K562 (cell line): ENCODE results near the gene NUCB2. TPM values are rescaled to one million over a fixed set of nuclear protein-coding genes. Genes with fewer than 3 reads are reported as not detected.
A peak's percentile ranks its signal among the peaks of the same experiment; 100 is the strongest.

Experiments
- COPS2 ChIP-seq: fragments of 450-650 bp; conservative IDR thresholded peaks from 2 replicates; pipeline ENCODE4 v1.6.1; 2016; ENCODE audit warnings: mild to moderate bottlenecking, moderate library complexity
- POLR2AphosphoS5 ChIP-seq: IDR thresholded peaks from 2 replicates; pipeline ENCODE4 v1.6.1; 2011; ENCODE audit warnings: mild to moderate bottlenecking, low read depth, low read length, moderate library complexity; ENCODE audit not compliant: control insufficient read depth, insufficient read depth
- ZKSCAN8 ChIP-seq: fragments of 200-800 bp; sonication (Bioruptor generic); IDR thresholded peaks from 2 replicates; pipeline ENCODE4 v1.6.1; 2016; ENCODE audit warnings: missing genetic modification characterization, missing compliant biosample characterization
- polyA plus RNA-seq, 8 experiments: library from polyadenylated mRNA; depleted of rRNA in 4 of 8; stranded (reverse) in 5 of 8; unstranded in 3 of 8; fragments of >200 nt; fragmentation: Nextera tagmentation in 2 of 8; fragmentation: Illumina TruSeq in 1 of 8; extraction: Ambion mirVana in 2 of 8; extraction: Trizol in 1 of 8; gene quantifications; 2 replicates each; pipeline versions ENCODE4 v1.2.1 to v1.2.3, GENCODE V29; 2011 to 2014; ENCODE audit warnings: inconsistent platforms in 1 of 8, missing spikeins in 1 of 8
- total RNA-seq, 7 experiments: library from RNA; depleted of rRNA in 6 of 7; stranded (reverse); fragments of >200 nt in 6 of 7; fragmentation: Illumina TruSeq in 2 of 7; extraction: Trizol in 2 of 7; gene quantifications; 2 replicates each; pipeline versions ENCODE4 v1.2.1 to v1.2.3, GENCODE V29; 2011 to 2021; ENCODE audit warnings: low replicate concordance in 1 of 7
- TF ChIP-seq, protein P1 (sequence below): sonication (generic); formaldehyde crosslinking; IDR thresholded peaks from 2 replicates; pipeline ENCODE4 v1.8.0; 2022; ENCODE audit warnings: mild to moderate bottlenecking, missing genetic modification reagents
- TF ChIP-seq, protein P2 (sequence below): fragments of 450-650 bp; formaldehyde crosslinking; IDR thresholded peaks from 2 replicates; pipeline ENCODE4 v1.4.0; 2020; ENCODE audit warnings: mild to moderate bottlenecking
- TF ChIP-seq, protein P3 (sequence below): fragments of 250-450 bp; sonication (Bioruptor Pico); IDR thresholded peaks from 2 replicates; pipeline ENCODE4 v1.8.0; 2022; ENCODE audit warnings: moderate library complexity, mild to moderate bottlenecking, inconsistent platforms
- TF ChIP-seq, protein P4 (sequence below): fragments of 450-650 bp; IDR thresholded peaks from 2 replicates; pipeline ENCODE4 v1.7.0; 2016; ENCODE audit warnings: borderline replicate concordance
- TF ChIP-seq, protein P5 (sequence below): fragments of 250-450 bp; sonication (Bioruptor Pico); IDR thresholded peaks from 2 replicates; pipeline ENCODE4 v1.4.0; 2020; ENCODE audit warnings: mild to moderate bottlenecking, moderate library complexity, borderline replicate concordance
- TF ChIP-seq, protein P6 (sequence below): fragments of 450-650 bp; IDR thresholded peaks from 2 replicates; pipeline ENCODE4 v1.6.1; 2016; ENCODE audit warnings: missing biosample characterization, missing genetic modification characterization

NUCB2 gene
- total and polyA plus RNA-seq, 9 of the 15 experiments (the other 6 are each of a cell fraction or from before 2014, with no cell fraction given) = 54.0 to 108 (median 84.6) TPM

DNA sequence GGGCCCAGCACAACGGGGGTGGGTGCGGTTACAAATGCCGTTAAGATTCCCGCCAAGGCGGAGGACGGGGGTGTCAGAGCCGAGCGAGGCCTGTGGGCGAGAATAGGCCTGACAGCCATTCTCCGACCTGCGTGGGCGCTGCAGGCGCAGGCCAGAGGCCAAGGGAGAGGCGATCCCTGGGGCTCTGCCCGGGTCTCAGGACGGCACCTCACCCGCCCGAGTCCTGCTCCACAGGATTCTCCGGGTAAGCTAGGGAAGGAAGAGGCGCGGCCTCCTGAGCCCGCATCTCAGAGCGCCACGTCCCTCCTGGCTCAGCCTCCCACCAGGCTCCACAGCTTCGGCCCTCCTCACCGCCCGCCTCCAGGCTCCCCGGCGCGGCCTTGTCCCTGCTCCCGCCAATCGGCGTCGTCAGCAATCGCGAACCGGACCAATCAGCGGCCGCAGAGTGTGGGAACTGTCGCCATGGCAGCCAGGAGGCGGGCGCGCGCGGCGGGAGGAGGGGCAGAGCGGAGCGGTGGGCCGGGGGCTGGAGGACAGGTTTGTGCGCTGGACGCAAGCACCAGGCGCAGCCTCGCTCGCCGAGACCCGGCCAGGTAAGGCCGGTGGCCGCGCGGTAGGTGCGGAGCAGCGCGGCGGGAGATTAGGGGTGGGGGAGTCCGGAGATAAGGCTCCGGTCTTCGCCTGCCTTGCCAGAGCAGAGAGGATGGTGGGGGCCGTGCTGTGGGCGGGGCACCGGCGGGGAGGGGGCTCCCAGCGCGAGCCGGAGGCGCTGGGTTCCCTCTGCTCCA is at the start of gene NUCB2 (continued):
- TF ChIP-seq, protein P1, sequence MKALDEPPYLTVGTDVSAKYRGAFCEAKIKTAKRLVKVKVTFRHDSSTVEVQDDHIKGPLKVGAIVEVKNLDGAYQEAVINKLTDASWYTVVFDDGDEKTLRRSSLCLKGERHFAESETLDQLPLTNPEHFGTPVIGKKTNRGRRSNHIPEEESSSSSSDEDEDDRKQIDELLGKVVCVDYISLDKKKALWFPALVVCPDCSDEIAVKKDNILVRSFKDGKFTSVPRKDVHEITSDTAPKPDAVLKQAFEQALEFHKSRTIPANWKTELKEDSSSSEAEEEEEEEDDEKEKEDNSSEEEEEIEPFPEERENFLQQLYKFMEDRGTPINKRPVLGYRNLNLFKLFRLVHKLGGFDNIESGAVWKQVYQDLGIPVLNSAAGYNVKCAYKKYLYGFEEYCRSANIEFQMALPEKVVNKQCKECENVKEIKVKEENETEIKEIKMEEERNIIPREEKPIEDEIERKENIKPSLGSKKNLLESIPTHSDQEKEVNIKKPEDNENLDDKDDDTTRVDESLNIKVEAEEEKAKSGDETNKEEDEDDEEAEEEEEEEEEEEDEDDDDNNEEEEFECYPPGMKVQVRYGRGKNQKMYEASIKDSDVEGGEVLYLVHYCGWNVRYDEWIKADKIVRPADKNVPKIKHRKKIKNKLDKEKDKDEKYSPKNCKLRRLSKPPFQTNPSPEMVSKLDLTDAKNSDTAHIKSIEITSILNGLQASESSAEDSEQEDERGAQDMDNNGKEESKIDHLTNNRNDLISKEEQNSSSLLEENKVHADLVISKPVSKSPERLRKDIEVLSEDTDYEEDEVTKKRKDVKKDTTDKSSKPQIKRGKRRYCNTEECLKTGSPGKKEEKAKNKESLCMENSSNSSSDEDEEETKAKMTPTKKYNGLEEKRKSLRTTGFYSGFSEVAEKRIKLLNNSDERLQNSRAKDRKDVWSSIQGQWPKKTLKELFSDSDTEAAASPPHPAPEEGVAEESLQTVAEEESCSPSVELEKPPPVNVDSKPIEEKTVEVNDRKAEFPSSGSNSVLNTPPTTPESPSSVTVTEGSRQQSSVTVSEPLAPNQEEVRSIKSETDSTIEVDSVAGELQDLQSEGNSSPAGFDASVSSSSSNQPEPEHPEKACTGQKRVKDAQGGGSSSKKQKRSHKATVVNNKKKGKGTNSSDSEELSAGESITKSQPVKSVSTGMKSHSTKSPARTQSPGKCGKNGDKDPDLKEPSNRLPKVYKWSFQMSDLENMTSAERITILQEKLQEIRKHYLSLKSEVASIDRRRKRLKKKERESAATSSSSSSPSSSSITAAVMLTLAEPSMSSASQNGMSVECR = peak; percentile 72
- TF ChIP-seq ZKSCAN8 (CRISPR knock-in tag) = no peak
- TF ChIP-seq, protein P2, sequence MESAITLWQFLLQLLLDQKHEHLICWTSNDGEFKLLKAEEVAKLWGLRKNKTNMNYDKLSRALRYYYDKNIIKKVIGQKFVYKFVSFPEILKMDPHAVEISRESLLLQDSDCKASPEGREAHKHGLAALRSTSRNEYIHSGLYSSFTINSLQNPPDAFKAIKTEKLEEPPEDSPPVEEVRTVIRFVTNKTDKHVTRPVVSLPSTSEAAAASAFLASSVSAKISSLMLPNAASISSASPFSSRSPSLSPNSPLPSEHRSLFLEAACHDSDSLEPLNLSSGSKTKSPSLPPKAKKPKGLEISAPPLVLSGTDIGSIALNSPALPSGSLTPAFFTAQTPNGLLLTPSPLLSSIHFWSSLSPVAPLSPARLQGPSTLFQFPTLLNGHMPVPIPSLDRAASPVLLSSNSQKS (CRISPR knock-in tag) = no peak
- TF ChIP-seq, protein P3, sequence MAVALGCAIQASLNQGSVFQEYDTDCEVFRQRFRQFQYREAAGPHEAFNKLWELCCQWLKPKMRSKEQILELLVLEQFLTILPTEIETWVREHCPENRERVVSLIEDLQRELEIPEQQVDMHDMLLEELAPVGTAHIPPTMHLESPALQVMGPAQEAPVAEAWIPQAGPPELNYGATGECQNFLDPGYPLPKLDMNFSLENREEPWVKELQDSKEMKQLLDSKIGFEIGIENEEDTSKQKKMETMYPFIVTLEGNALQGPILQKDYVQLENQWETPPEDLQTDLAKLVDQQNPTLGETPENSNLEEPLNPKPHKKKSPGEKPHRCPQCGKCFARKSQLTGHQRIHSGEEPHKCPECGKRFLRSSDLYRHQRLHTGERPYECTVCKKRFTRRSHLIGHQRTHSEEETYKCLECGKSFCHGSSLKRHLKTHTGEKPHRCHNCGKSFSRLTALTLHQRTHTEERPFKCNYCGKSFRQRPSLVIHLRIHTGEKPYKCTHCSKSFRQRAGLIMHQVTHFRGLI (CRISPR knock-in tag) = no peak; the same call in 1 of the 2 replicates
- TF ChIP-seq, protein P4, sequence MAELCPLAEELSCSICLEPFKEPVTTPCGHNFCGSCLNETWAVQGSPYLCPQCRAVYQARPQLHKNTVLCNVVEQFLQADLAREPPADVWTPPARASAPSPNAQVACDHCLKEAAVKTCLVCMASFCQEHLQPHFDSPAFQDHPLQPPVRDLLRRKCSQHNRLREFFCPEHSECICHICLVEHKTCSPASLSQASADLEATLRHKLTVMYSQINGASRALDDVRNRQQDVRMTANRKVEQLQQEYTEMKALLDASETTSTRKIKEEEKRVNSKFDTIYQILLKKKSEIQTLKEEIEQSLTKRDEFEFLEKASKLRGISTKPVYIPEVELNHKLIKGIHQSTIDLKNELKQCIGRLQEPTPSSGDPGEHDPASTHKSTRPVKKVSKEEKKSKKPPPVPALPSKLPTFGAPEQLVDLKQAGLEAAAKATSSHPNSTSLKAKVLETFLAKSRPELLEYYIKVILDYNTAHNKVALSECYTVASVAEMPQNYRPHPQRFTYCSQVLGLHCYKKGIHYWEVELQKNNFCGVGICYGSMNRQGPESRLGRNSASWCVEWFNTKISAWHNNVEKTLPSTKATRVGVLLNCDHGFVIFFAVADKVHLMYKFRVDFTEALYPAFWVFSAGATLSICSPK = no peak
- no peak for TF ChIP-seq COPS2
- TF ChIP-seq POLR2AphosphoS5 = peak; percentile 14
- TF ChIP-seq, protein P5, sequence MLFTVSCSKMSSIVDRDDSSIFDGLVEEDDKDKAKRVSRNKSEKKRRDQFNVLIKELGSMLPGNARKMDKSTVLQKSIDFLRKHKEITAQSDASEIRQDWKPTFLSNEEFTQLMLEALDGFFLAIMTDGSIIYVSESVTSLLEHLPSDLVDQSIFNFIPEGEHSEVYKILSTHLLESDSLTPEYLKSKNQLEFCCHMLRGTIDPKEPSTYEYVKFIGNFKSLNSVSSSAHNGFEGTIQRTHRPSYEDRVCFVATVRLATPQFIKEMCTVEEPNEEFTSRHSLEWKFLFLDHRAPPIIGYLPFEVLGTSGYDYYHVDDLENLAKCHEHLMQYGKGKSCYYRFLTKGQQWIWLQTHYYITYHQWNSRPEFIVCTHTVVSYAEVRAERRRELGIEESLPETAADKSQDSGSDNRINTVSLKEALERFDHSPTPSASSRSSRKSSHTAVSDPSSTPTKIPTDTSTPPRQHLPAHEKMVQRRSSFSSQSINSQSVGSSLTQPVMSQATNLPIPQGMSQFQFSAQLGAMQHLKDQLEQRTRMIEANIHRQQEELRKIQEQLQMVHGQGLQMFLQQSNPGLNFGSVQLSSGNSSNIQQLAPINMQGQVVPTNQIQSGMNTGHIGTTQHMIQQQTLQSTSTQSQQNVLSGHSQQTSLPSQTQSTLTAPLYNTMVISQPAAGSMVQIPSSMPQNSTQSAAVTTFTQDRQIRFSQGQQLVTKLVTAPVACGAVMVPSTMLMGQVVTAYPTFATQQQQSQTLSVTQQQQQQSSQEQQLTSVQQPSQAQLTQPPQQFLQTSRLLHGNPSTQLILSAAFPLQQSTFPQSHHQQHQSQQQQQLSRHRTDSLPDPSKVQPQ (CRISPR knock-in tag) = no peak
- TF ChIP-seq, protein P6, sequence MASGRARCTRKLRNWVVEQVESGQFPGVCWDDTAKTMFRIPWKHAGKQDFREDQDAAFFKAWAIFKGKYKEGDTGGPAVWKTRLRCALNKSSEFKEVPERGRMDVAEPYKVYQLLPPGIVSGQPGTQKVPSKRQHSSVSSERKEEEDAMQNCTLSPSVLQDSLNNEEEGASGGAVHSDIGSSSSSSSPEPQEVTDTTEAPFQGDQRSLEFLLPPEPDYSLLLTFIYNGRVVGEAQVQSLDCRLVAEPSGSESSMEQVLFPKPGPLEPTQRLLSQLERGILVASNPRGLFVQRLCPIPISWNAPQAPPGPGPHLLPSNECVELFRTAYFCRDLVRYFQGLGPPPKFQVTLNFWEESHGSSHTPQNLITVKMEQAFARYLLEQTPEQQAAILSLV (tag) = no peak
